Myocyte (in vitro differentiated cells): ENCODE results near the gene FAM228A. TPM values are rescaled to one million over a fixed set of nuclear protein-coding genes. Genes with fewer than 3 reads are reported as not detected.
"Not testable (repeated sequence)": the region's sequence is repeated elsewhere in the genome, so short reads cannot be mapped to it uniquely, and the experiment has no call there.

Experiments
- DNase-seq: peaks from one replicate; pipeline ENCODE4 v3.0.0-alpha.2; 2012; ENCODE audit warnings: low read depth
- total RNA-seq: library from RNA; depleted of rRNA; stranded (reverse); fragments of >200 nt; gene quantifications from 2 replicates; pipeline ENCODE4 v1.2.3, GENCODE V29; 2014

Gene FAM228A
- total RNA-seq, 1 donor from 2014 or later: not detected

- DNase-seq: no peak
Measured at GRCh38 chr2:24190503-24190902, 15.7 kb downstream of the FAM228A start.

GRCh38 chr2:24191156-24191555 is 16.3 kb downstream of the FAM228A start:
- DNase-seq: no peak

GRCh38 chr2:24191848-24192247 is 17.0 kb downstream of the FAM228A start:
- no peak for DNase-seq

- DNase-seq: not testable (repeated sequence)
Measured at GRCh38 chr2:24197213-24197612, 22.4 kb downstream of the FAM228A start.

GRCh38 chr2:24199968-24200590 is 25.2 kb downstream of the FAM228A start:
- DNase-seq: peak; percentile 52

- DNase-seq: no peak
Measured at GRCh38 chr2:24200799-24201198, 25.9 kb downstream of the FAM228A start.

- peak; percentile 17 for DNase-seq
Measured at GRCh38 chr2:24203029-24203786, 28.4 kb downstream of the FAM228A start.

- DNase-seq: no peak
Measured at GRCh38 chr2:24203787-24204150, 28.9 kb downstream of the FAM228A start.

GRCh38 chr2:24204505-24204904 is 29.7 kb downstream of the FAM228A start:
- no peak for DNase-seq

- no peak for DNase-seq
Measured at GRCh38 chr2:24205131-24205530, 30.3 kb downstream of the FAM228A start.

GRCh38 chr2:24206242-24206641 is 31.4 kb downstream of the FAM228A start:
- no peak for DNase-seq

GRCh38 chr2:24206714-24207113 is 31.9 kb downstream of the FAM228A start:
- DNase-seq: no peak

GRCh38 chr2:24207359-24207758 is 32.5 kb downstream of the FAM228A start:
- no peak for DNase-seq

GRCh38 chr2:24208490-24208889 is 33.6 kb downstream of the FAM228A start:
- no peak for DNase-seq

GRCh38 chr2:24209389-24210105 is 34.7 kb downstream of the FAM228A start:
- DNase-seq: no peak

GRCh38 chr2:24210106-24210455 is 35.2 kb downstream of the FAM228A start:
- no peak for DNase-seq

- no peak for DNase-seq
Measured at GRCh38 chr2:24210723-24211122, 35.9 kb downstream of the FAM228A start.

GRCh38 chr2:24211408-24211807 is 36.6 kb downstream of the FAM228A start:
- no peak for DNase-seq

GRCh38 chr2:24214880-24215279 is 40.0 kb downstream of the FAM228A start:
- no peak for DNase-seq

- DNase-seq: no peak
Measured at GRCh38 chr2:24220554-24221291, 45.9 kb downstream of the FAM228A start.

GRCh38 chr2:24221343-24222050 is 46.6 kb downstream of the FAM228A start:
- DNase-seq: no peak
